Astrocyte of the spinal cord (primary cell): Measurements from ENCODE around the gene SAMD4A.
A peak's percentile ranks its signal among the peaks of the same experiment; 100 is the strongest.

Source experiments
- DNase-seq: peaks from one replicate; pipeline ENCODE4 v3.0.0; 2011; ENCODE audit warnings: low read depth, low spot score
- H3K4me3 ChIP-seq: 2 replicates; pipeline ENCODE4 v1.5.1; 2011; ENCODE audit warnings: low read depth, mild to moderate bottlenecking, low read length, moderate library complexity
- CTCF ChIP-seq: IDR thresholded peaks from 2 replicates; pipeline ENCODE4 v1.5.1; 2012; ENCODE audit warnings: low read depth, mild to moderate bottlenecking, low read length, inconsistent platforms
- in situ Hi-C: cut with HindIII; loops from 2 replicates; pipeline ENCODE4 v1.10.0; 2017; ENCODE audit warnings: low sequenced_read_pairs

Gene SAMD4A

GRCh38 chr14:54590481-54590880 is 23.6 kb downstream of the SAMD4A start:
- no peak overlapping the region for H3K4me3 ChIP-seq
- DNase-seq: no peak
- in situ Hi-C loops: no loop called here
- no peak for TF ChIP-seq CTCF

GRCh38 chr14:54591461-54591860 is 24.5 kb downstream of the SAMD4A start:
- no peak for DNase-seq
- no peak for TF ChIP-seq CTCF
- in situ Hi-C loops: no loop called here
- no peak overlapping the region for H3K4me3 ChIP-seq

- DNase-seq: no peak
- in situ Hi-C loops: no loop called here
- no peak for TF ChIP-seq CTCF
- no peak overlapping the region for H3K4me3 ChIP-seq
Measured at GRCh38 chr14:54591866-54592265, 24.9 kb downstream of the SAMD4A start.

GRCh38 chr14:54593860-54594259 is 26.9 kb downstream of the SAMD4A start:
- in situ Hi-C loops: no loop called here
- no peak overlapping the region for H3K4me3 ChIP-seq
- DNase-seq: peak; percentile 55
- no peak for TF ChIP-seq CTCF

- in situ Hi-C loops: no loop called here
- no peak overlapping the region for H3K4me3 ChIP-seq
- no peak for TF ChIP-seq CTCF
Measured at GRCh38 chr14:54594537-54594936, 27.6 kb downstream of the SAMD4A start.

GRCh38 chr14:54597795-54598443 is 31.0 kb downstream of the SAMD4A start:
- in situ Hi-C loops: no loop called here
- H3K4me3 ChIP-seq: no peak overlapping the region
- DNase-seq: peak; percentile 42
- TF ChIP-seq CTCF: no peak

More at GRCh38 chr14:54594537-54594936, 27.6 kb downstream of the SAMD4A start:
- DNase-seq: no peak
